Measurements from ENCODE around the gene FAM135A. TPM values are rescaled to one million over a fixed set of nuclear protein-coding genes. Genes with fewer than 3 reads are reported as not detected.

FAM135A gene
- 29.1 and 37.3 TPM in 2 replicates for total RNA-seq (2014; rRNA removed; shearing (Covaris generic))

- DNase-seq, result peak; percentile 97
- H3K36me3 ChIP-seq (replicated peaks; ENCODE audit: control insufficient read depth, insufficient read depth, low read length), result no peaks in the 10 kb centered on the region
- H3K27me3 ChIP-seq (ENCODE audit: control insufficient read depth, insufficient read depth, low read length), result no peaks in the 10 kb centered on the region
- peak within 1 kb of the TSS; percentile 95 for H3K4me3 ChIP-seq (ENCODE audit: insufficient read depth, low read depth, low read length)
Observed at GRCh38 chr6:70413114-70413991, at the start of gene FAM135A. Gene FAM135A, plus strand, starts transcription at chr6:70413508. Its CDS starts 14,835 bp downstream, at chr6:70428343.

DNA sequence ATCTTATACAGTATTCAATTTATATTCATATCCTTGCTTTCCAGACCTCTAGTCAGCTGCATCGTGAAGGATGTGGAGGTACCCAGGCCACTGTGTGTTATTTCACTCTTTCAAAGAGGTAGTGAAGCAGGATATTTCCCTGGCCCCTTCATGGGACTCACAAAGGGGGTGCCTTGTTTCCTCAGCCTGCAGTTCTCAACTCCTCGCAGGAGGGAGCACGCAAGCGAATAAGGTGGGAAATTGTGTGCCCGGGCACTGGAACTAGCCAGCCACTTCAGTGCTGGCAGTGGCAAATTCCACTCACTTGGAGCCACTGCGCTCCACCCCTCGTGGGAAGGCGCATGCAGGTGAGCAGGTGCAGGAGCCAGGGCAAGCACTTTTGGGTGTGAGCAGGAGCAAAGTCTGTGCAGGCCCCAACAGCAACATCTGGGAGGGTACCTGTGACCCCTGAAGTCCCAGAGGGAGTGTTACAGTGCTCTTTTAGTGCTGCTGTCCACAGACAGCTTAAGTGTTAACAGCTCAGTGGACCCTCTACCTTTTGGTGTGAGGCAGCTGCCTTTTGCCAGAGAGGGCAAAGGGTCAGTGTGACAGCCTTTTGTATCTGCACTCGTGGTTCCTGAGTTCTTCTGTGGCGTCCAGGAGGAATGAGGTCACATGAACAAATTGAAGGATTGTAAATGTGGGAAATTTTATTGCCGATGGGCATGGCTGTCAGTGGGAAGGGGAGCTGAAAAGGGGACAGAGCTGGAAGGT, 49.4 kb upstream of the FAM135A start:
- no peak overlapping the region for H3K4me3 ChIP-seq (ENCODE audit: insufficient read depth, low read depth, low read length)
- DNase-seq, result no peak
- H3K36me3 ChIP-seq (replicated peaks; ENCODE audit: control insufficient read depth, insufficient read depth, low read length), result no peaks in the 10 kb centered on the region
- no peaks in the 10 kb centered on the region for H3K27me3 ChIP-seq (ENCODE audit: control insufficient read depth, insufficient read depth, low read length)

DNA sequence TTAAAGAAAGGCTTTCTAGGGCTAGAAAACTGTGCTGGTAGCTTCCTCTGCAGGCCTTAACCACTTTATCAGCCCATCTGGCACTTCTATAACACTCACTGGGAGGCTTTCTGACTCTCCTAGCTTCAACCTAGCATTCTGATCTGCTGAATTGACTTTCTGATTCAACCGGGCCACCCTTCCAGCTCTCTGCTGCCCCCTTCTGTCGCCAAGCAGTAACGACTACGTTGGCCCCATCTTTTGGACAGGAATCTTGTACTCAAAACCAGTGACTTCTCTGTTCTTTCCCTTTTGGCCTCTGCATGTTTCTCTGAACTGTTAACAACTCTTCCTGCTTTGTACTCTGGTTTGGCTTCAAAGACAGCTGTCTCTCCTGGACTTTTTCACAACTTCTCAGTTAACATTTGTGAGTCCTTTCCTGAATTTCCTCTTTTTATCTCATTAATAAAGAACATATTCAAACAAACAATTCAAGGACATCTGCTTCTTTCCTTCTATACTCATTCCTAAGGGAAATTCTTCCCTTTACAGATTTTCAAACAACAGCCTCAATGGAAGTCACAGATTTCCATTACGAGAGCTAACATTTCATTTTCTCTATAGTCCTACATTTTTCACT, 43.9 kb upstream of the FAM135A start:
- H3K36me3 ChIP-seq (replicated peaks; ENCODE audit: control insufficient read depth, insufficient read depth, low read length), result no peaks in the 10 kb centered on the region
- no peaks in the 10 kb centered on the region for H3K27me3 ChIP-seq (ENCODE audit: control insufficient read depth, insufficient read depth, low read length)
- no peak overlapping the region for H3K4me3 ChIP-seq (ENCODE audit: insufficient read depth, low read depth, low read length)
- DNase-seq, result peak; percentile 52

- Histone ChIP-seq H3K4me3 (ENCODE audit: insufficient read depth, low read depth, low read length) (no peak overlapping the region), H3K36me3 (replicated peaks; ENCODE audit: control insufficient read depth, insufficient read depth, low read length) (no peaks in the 10 kb centered on the region), H3K27me3 (ENCODE audit: control insufficient read depth, insufficient read depth, low read length) (no peaks in the 10 kb centered on the region)
- DNase-seq, result no peak
Observed at GRCh38 chr6:70370496-70370895, 42.8 kb upstream of the FAM135A start.

- H3K27me3 ChIP-seq (ENCODE audit: control insufficient read depth, insufficient read depth, low read length), result no peaks in the 10 kb centered on the region
- DNase-seq, result peak; percentile 5
- no peaks in the 10 kb centered on the region for H3K36me3 ChIP-seq (replicated peaks; ENCODE audit: control insufficient read depth, insufficient read depth, low read length)
- H3K4me3 ChIP-seq (ENCODE audit: insufficient read depth, low read depth, low read length), result no peak overlapping the region
Observed at GRCh38 chr6:70371454-70372105, 41.7 kb upstream of the FAM135A start.

GRCh38 chr6:70375166-70375565, 38.1 kb upstream of the FAM135A start:
- Histone ChIP-seq H3K4me3 (ENCODE audit: insufficient read depth, low read depth, low read length) (no peak overlapping the region), H3K36me3 (replicated peaks; ENCODE audit: control insufficient read depth, insufficient read depth, low read length) (no peaks in the 10 kb centered on the region), H3K27me3 (ENCODE audit: control insufficient read depth, insufficient read depth, low read length) (no peaks in the 10 kb centered on the region)
- no peak for DNase-seq

GRCh38 chr6:70375882-70376281, 37.4 kb upstream of the FAM135A start:
- H3K36me3 ChIP-seq (replicated peaks; ENCODE audit: control insufficient read depth, insufficient read depth, low read length), result no peaks in the 10 kb centered on the region
- no peak overlapping the region for H3K4me3 ChIP-seq (ENCODE audit: insufficient read depth, low read depth, low read length)
- DNase-seq, result peak; percentile 7

DNA sequence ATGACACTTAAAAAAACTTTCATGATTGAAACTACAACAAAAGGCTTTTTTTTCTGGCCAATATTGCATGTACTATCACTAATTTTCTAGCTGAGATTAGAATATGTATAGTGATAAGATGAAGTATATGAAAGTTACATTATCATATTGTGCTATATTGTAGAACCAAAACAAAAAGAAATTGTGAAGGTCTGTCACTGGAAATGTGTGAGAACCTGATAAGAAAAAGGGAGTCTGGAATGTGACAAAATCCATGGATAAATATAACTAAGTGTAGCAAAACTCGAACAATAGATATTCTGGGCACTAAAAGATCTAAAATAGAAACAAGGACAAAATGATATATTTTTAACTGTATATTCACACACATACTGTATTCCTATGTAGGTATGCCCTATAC, 36.7 kb upstream of the FAM135A start:
- H3K27me3 ChIP-seq (ENCODE audit: control insufficient read depth, insufficient read depth, low read length), result no peaks in the 10 kb centered on the region
- no peak overlapping the region for H3K4me3 ChIP-seq (ENCODE audit: insufficient read depth, low read depth, low read length)
- H3K36me3 ChIP-seq (replicated peaks; ENCODE audit: control insufficient read depth, insufficient read depth, low read length), result no peaks in the 10 kb centered on the region
- no peak for DNase-seq

More at GRCh38 chr6:70375882-70376281, 37.4 kb upstream of the FAM135A start:
- no peaks in the 10 kb centered on the region for H3K27me3 ChIP-seq (ENCODE audit: control insufficient read depth, insufficient read depth, low read length)

- Histone ChIP-seq H3K4me3 (ENCODE audit: insufficient read depth, low read depth, low read length) (no peak overlapping the region), H3K36me3 (replicated peaks; ENCODE audit: control insufficient read depth, insufficient read depth, low read length) (no peaks in the 10 kb centered on the region), H3K27me3 (ENCODE audit: control insufficient read depth, insufficient read depth, low read length) (no peaks in the 10 kb centered on the region)
- no peak for DNase-seq
Observed at GRCh38 chr6:70377372-70377771, 35.9 kb upstream of the FAM135A start.

DNA sequence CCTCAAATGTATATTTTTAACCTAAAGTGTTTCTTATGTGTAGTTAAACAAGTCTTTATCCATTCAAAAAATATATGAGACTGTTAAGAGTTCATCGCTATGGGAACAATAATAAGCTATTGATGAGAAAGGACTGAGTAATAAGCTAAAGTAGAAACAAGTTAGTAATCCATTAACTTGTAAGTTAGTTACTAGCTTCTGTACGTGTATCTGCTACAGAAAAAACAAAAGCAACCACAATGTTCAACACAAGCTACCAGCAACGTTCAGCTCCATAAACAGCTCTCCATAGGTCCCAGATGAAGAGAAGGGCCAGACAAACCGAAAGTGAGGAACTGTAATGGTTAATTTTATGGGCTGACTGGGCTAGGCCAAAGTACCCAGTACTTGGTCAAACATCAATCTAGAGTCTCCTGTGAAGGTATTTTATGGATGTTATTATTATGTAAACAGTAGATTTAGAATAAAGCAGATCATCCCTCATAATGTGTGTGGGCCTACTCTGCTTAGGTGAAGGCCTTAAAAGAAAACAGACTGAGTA, 33.8 kb upstream of the FAM135A start:
- Histone ChIP-seq H3K36me3 (replicated peaks; ENCODE audit: control insufficient read depth, insufficient read depth, low read length) (no peaks in the 10 kb centered on the region), H3K27me3 (ENCODE audit: control insufficient read depth, insufficient read depth, low read length) (no peaks in the 10 kb centered on the region), H3K4me3 (ENCODE audit: insufficient read depth, low read depth, low read length) (no peak overlapping the region)
- no peak for DNase-seq

GRCh38 chr6:70380252-70380651, 33.1 kb upstream of the FAM135A start:
- Histone ChIP-seq H3K36me3 (replicated peaks; ENCODE audit: control insufficient read depth, insufficient read depth, low read length) (no peaks in the 10 kb centered on the region), H3K4me3 (ENCODE audit: insufficient read depth, low read depth, low read length) (no peak overlapping the region), H3K27me3 (ENCODE audit: control insufficient read depth, insufficient read depth, low read length) (no peaks in the 10 kb centered on the region)
- no peak for DNase-seq

GRCh38 chr6:70380771-70381416, 32.4 kb upstream of the FAM135A start:
- Histone ChIP-seq H3K27me3 (ENCODE audit: control insufficient read depth, insufficient read depth, low read length) (no peaks in the 10 kb centered on the region), H3K36me3 (replicated peaks; ENCODE audit: control insufficient read depth, insufficient read depth, low read length) (no peaks in the 10 kb centered on the region), H3K4me3 (ENCODE audit: insufficient read depth, low read depth, low read length) (no peak overlapping the region)
- DNase-seq, result no peak

GRCh38 chr6:70381417-70381782, 31.9 kb upstream of the FAM135A start:
- Histone ChIP-seq H3K36me3 (replicated peaks; ENCODE audit: control insufficient read depth, insufficient read depth, low read length) (no peaks in the 10 kb centered on the region), H3K4me3 (ENCODE audit: insufficient read depth, low read depth, low read length) (no peak overlapping the region), H3K27me3 (ENCODE audit: control insufficient read depth, insufficient read depth, low read length) (no peaks in the 10 kb centered on the region)
- DNase-seq, result no peak

DNA sequence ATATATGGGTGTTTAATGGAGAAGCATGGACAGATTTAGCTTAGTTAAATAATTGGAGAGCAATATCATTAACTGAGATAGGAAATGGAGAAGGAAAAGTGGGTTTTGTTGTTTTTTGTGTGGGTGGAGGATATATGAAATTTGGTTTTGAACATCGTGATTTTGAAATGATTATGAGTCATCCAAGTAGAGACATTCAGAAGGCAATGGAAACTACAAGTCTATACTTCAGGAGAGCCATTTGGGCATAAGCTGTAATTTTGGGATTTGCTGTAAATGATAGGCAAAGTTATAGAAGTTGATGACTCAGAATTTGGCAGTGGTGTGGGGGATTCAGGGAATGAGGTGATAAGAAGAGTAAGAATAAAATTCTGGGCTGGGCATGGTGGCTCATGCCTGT, 27.4 kb upstream of the FAM135A start:
- Histone ChIP-seq H3K36me3 (replicated peaks; ENCODE audit: control insufficient read depth, insufficient read depth, low read length) (no peaks in the 10 kb centered on the region), H3K27me3 (ENCODE audit: control insufficient read depth, insufficient read depth, low read length) (no peaks in the 10 kb centered on the region)

More for the DNA sequence above, 27.4 kb upstream of the FAM135A start:
- no peak for DNase-seq
- no peak overlapping the region for H3K4me3 ChIP-seq (ENCODE audit: insufficient read depth, low read depth, low read length)
